GM19463 (cell line): ENCODE results near the gene THSD7A.

Experiments
- ATAC-seq: cut with Tn5 transposase; IDR thresholded peaks from one replicate; pipeline ENCODE4 v1.9.1; 2021; ENCODE audit warnings: mild to moderate bottlenecking, moderate library complexity; ENCODE audit not compliant: unreplicated experiment

The THSD7A gene

GRCh38 chr7:11642841-11643240 is 189.2 kb downstream of the THSD7A start:
- ATAC-seq, result no peak

GRCh38 chr7:11642276-11642675 is 189.7 kb downstream of the THSD7A start:
- no peak for ATAC-seq

- ATAC-seq, result no peak
Measured at GRCh38 chr7:11638011-11638774, 193.8 kb downstream of the THSD7A start.

- no peak for ATAC-seq
Measured at GRCh38 chr7:11636274-11636673, 195.7 kb downstream of the THSD7A start.

GRCh38 chr7:11633310-11633709 is 198.7 kb downstream of the THSD7A start:
- no peak for ATAC-seq

GRCh38 chr7:11630355-11630754 is 201.6 kb downstream of the THSD7A start:
- no peak for ATAC-seq

GRCh38 chr7:11625669-11626068 is 206.3 kb downstream of the THSD7A start:
- no peak for ATAC-seq

GRCh38 chr7:11623093-11623678 is 208.8 kb downstream of the THSD7A start:
- no peak for ATAC-seq

- no peak for ATAC-seq
Measured at GRCh38 chr7:11620406-11621253, 211.4 kb downstream of the THSD7A start.

- no peak for ATAC-seq
Measured at GRCh38 chr7:11616466-11616865, 215.5 kb downstream of the THSD7A start.

- ATAC-seq, result no peak
Measured at GRCh38 chr7:11615174-11615573, 216.8 kb downstream of the THSD7A start.

- peak; percentile 92 for ATAC-seq
Measured at GRCh38 chr7:11613292-11613930, 218.6 kb downstream of the THSD7A start.

- ATAC-seq, result peak; percentile 23
Measured at GRCh38 chr7:11612737-11613136, 219.3 kb downstream of the THSD7A start.

GRCh38 chr7:11609096-11609670 is 222.8 kb downstream of the THSD7A start:
- no peak for ATAC-seq

- ATAC-seq, result no peak
Measured at GRCh38 chr7:11607686-11608085, 224.3 kb downstream of the THSD7A start.

- no peak for ATAC-seq
Measured at GRCh38 chr7:11605749-11606148, 226.2 kb downstream of the THSD7A start.

- no peak for ATAC-seq
Measured at GRCh38 chr7:11604505-11604904, 227.5 kb downstream of the THSD7A start.

GRCh38 chr7:11601761-11602160 is 230.2 kb downstream of the THSD7A start:
- no peak for ATAC-seq

- ATAC-seq, result no peak
Measured at GRCh38 chr7:11593322-11593721, 238.7 kb downstream of the THSD7A start.

- ATAC-seq, result no peak
Measured at GRCh38 chr7:11592699-11593098, 239.3 kb downstream of the THSD7A start.

- ATAC-seq, result no peak
Measured at GRCh38 chr7:11591943-11592342, 240.1 kb downstream of the THSD7A start.
